IPS-18c (cell line): ENCODE measurements around the gene F10.
"Not testable (repeated sequence)": the region's sequence is repeated elsewhere in the genome, so short reads cannot be mapped to it uniquely, and the experiment has no call there.

Experiments
- H3K4me3 ChIP-seq: 2 replicates; pipeline ENCODE4 v1.7.0; 2013; ENCODE audit warnings: low read depth, mild to moderate bottlenecking, low read length, moderate library complexity; ENCODE audit not compliant: insufficient read depth
- H3K9me3 ChIP-seq: one replicate; pipeline ENCODE4 v1.6.1; 2013; ENCODE audit warnings: mild to moderate bottlenecking, low read length, moderate library complexity; ENCODE audit not compliant: control insufficient read depth, insufficient read depth

Gene F10

GRCh38 chr13:113122550-113123225 lies at the start of gene F10:
F10 (plus strand) TSS chr13:113122799; CDS start chr13:113122856, 57 bp downstream.
- no peak within 1 kb of the TSS; the same call in 1 of the 2 replicates for H3K4me3 ChIP-seq
- H3K9me3 ChIP-seq: no peaks in the 10 kb centered on the region

GRCh38 chr13:113073942-113074341 lies 48.7 kb upstream of the F10 start:
- H3K4me3 ChIP-seq: no peak overlapping the region
- H3K9me3 ChIP-seq: no peaks in the 10 kb centered on the region

GRCh38 chr13:113074401-113074800 lies 48.2 kb upstream of the F10 start:
- Histone ChIP-seq H3K9me3 (no peaks in the 10 kb centered on the region), H3K4me3 (no peak overlapping the region)

- Histone ChIP-seq H3K4me3 (no peak overlapping the region), H3K9me3 (no peaks in the 10 kb centered on the region)
Observed at GRCh38 chr13:113074876-113075275, 47.7 kb upstream of the F10 start.

- Histone ChIP-seq H3K9me3 (no peaks in the 10 kb centered on the region), H3K4me3 (no peak overlapping the region)
Observed at GRCh38 chr13:113075711-113076110, 46.9 kb upstream of the F10 start.

- H3K4me3 ChIP-seq: no peak overlapping the region
- H3K9me3 ChIP-seq: no peaks in the 10 kb centered on the region
Observed at GRCh38 chr13:113076681-113077401, 45.8 kb upstream of the F10 start.

GRCh38 chr13:113077566-113077952 lies 45.0 kb upstream of the F10 start:
- H3K4me3 ChIP-seq: no peak overlapping the region

GRCh38 chr13:113077953-113078901 lies 44.4 kb upstream of the F10 start:
- Histone ChIP-seq H3K4me3 (no peak overlapping the region), H3K9me3 (no peaks in the 10 kb centered on the region)

More at GRCh38 chr13:113077566-113077952, 45.0 kb upstream of the F10 start:
- no peaks in the 10 kb centered on the region for H3K9me3 ChIP-seq

GRCh38 chr13:113078902-113079780 lies 43.5 kb upstream of the F10 start:
- H3K9me3 ChIP-seq: no peaks in the 10 kb centered on the region

GRCh38 chr13:113079781-113080080 lies 42.9 kb upstream of the F10 start:
- H3K4me3 ChIP-seq, H3K9me3 ChIP-seq: not testable (repeated sequence)

More at GRCh38 chr13:113078902-113079780, 43.5 kb upstream of the F10 start:
- no peak overlapping the region for H3K4me3 ChIP-seq

GRCh38 chr13:113080361-113080831 lies 42.2 kb upstream of the F10 start:
- Histone ChIP-seq H3K9me3 (no peaks in the 10 kb centered on the region), H3K4me3 (no peak overlapping the region)

- H3K9me3 ChIP-seq: no peaks in the 10 kb centered on the region
- no peak overlapping the region for H3K4me3 ChIP-seq
Observed at GRCh38 chr13:113080901-113081521, 41.6 kb upstream of the F10 start.

GRCh38 chr13:113082198-113083021 lies 40.2 kb upstream of the F10 start:
- Histone ChIP-seq H3K9me3 (no peaks in the 10 kb centered on the region), H3K4me3 (no peak overlapping the region)

GRCh38 chr13:113083022-113083373 lies 39.6 kb upstream of the F10 start:
- no peaks in the 10 kb centered on the region for H3K9me3 ChIP-seq
- no peak overlapping the region for H3K4me3 ChIP-seq

- no peak overlapping the region for H3K4me3 ChIP-seq
- no peaks in the 10 kb centered on the region for H3K9me3 ChIP-seq
Observed at GRCh38 chr13:113083402-113084061, 39.1 kb upstream of the F10 start.
